CD4-positive, alpha-beta T cell treated with Interleukin-6 at 100 ng/mL for 8 hours (primary cell): ENCODE results near the gene FAM234A.
"Not testable (repeated sequence)": the region's sequence is repeated elsewhere in the genome, so short reads cannot be mapped to it uniquely, and the experiment has no call there.

Experiments used
- DNase-seq: peaks from one replicate; pipeline ENCODE4 v3.0.0-alpha.2; 2020; ENCODE audit warnings: mixed read lengths, low spot score

Gene FAM234A

DNA sequence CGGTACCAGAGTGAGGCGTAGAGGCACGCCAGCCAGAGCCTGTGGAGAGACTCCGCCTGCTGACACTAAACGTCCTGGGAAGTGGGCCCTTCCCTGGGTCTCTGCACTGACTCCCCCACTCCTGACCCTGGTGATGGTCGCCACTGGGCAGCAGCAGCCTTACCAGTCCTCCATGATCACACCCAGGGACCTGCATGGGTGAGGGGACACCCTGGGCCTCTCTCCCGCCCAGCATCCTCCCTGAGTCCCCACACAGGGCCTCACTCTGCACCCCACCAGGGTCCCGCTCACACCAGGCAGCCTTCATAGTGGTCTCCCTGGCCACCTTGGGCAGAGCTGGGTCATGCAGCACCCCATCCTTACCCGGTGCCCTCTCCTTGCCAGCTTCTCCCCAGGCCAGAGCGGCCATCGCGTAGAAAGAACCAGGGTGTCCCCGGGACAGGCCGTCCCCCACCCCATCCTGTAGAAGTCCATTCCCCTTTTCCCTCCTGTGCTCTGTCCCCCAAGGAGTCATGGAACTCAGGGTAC lies 30.4 kb downstream of the FAM234A start:
- DNase-seq = no peak

DNA sequence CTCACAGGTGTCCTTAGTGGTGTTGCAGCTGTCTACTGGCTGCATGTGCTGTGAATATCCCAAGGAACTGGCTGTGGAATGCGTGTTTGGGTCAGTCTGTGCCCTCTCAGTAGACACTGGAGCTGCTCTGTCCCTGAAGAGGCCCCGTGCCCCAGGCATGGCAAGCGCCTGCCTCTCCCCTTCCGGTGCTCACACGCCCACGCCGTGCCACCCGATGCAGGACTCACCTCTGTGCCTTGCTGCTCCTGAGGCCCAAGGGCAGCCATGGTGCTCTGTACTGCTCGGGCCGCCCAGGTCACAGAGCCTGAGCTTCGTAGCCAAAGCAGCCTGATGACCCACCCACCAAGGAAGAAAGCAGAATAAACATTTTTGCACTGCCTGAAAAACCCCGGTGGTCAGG lies 31.1 kb downstream of the FAM234A start:
- no peak for DNase-seq

DNA sequence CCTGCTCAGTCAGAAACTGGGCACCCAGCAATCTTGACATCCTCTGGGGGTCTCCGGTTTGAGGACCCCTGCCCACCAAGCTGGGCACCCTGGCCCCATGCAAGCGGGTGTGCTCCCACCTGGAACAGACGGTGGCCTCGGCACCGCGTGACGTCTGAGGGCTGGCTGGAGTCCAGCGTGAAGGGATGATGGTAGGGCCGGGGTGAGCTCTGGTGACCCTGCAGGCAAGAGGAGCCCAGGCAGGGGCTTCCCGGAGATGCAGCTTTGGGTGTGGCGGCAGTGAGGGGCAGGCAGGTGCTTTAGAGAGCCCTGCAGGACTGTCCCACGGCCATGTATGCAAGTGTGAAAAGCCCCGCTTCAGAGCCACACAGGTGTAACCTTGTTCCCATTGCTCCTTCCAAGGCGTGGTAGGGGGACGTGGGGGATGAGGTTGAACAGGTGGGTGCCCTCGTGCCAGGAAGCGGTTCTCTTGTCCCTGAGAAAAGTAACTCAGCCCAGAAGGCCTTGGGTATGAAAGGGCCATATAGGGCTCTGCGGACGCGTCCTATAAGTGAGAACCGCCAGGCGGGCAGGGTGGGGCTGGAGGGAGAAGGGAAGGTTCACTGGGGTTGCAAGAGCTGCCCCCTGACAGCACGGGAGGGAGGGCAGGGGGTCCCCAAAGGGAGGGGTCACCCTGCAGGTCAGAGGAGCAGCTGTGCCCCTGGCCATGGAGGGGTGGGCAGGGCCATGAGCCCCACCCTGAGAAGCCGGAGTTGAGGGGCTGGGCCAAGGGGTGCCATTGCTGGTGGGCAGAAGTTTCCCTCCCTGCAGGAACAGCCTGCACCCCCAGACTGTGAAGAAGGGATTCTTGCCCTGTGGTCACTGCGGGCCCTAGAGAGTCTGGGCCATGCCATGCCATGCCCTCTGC lies 31.9 kb downstream of the FAM234A start:
- DNase-seq = no peak

DNA sequence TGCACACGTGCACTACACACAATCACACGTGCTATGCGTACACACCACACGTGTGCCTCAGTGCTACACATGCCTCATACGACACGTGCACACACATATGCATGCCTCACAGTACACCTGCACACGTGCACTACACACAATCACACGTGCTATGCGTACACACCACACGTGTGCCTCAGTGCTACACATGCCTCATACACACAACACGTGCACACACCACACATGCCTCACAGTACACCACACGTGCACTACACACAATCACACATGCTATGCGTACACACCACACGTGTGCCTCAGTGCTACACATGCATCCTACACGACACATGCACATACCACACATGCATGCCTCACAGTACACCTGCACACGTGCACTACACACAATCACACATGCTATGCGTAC lies 32.9 kb downstream of the FAM234A start:
- DNase-seq = not testable (repeated sequence)

DNA sequence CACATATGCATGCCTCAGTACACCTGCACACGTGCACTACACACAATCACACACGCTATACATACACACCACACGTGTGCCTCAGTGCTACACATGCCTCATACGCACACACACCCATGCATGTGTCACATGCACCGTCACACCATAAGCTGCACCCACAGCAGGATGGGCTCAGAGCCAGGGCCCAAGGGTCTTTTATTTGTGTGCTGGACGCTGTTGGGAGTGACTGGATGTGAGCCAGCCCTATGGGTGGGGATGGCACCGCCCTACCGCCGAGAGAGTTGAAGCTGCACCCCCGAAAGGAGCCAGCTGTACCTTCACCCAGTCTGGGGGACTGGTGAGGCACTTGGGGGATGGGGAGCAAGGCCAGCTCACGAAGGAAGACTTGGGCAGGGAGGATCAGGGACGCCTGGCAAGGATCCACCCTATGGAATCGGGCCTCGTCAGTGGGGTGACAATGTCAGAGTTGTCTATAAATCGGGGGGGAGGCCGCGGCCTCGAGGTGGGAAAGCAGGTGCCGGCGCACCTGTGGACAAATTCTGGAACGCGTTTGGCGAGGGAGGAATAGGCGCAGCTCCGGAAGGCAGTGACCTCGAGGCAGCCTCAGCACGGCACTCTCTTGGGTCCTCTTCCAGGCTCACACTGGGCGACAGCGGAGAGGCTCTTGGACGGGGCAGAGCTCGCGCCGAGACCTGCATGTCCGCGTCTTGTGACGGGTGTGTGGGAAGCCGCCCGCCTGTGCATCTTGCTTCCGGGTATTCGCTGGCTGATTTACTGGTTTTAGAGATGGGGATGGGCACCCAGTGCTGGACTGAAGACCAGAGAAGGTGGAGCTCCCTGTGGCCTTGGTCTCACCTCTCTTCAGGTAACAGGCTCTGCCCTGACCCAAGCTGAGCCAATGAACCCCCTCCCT lies 33.8 kb downstream of the FAM234A start:
- no peak for DNase-seq

DNA sequence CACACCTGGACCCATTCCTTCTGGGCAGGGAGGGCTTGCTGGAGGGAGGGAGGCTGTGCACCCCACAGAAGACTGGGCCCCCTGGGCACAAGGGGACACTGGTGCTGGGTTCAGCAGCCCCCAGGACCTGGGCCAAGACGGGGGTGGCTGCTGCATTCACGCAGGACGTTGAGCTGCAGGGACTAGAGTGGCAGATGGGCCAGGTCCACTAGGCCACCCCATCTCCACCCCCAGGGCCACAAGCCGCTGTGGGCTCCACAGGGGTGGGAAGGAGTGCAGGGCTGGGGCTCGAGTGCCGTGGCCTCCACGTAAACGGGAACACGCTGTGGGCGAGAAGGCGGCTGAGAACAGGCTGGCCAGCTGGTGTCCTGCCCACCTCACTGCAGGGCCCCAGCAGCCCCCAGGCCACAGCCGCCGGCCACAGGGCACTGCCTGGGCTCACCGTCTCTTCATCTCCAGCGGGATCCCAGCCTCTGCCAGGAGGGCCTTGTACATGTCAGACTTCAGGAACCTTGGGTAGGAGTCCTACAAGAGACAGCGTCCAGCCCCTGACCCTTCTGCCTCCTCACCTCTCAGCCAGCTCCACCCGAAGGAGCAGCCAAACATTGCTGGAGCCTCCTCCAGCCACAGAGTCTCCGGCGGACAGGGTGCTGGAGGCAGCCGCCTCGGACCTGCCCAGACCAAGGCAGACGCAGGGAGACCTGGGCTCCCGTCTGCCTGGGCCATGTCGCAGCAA lies 34.6 kb downstream of the FAM234A start:
- DNase-seq = no peak

DNA sequence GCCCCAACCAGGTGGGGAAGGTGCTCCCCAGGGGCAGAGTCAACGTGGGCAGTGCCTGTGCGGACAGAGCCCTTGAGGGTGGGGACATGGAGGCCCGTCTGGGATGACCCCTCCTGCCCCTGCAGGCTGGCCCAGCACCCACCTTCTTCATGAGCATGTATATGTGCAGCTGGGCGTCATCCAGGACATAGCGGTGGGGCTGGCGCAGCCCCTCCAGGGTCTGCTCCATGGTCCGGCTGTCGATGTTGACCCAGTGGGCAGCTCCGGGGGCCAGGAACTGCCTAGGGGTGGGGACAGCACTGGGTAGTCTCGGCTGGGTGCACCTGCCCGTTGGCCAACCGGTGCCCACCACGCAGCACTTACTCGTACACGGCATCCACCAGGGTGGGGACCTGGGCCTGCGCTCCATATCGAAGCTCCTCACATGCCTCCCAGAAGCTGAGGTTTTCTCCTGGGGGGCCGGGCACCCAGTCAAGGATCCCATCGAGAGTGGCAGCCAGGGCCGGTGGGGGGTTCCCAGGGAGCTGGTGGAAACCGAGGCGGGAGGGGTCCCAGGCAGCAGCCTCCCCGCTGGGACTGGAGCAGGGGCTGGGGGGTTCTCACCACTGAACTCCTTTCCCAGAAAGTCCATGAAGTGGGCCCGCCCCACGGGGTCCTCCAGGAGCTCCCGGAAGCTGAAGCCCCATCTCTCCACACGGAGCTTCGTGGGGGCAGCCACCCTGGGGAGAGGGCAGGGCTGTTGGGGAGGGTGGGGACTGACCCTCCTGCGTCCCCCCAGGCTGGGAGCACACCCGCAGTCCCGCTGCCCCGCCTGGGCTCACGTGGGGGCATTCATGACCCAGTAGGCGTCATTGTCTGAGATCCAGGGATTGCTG lies 36.0 kb downstream of the FAM234A start:
- DNase-seq = no peak

DNA sequence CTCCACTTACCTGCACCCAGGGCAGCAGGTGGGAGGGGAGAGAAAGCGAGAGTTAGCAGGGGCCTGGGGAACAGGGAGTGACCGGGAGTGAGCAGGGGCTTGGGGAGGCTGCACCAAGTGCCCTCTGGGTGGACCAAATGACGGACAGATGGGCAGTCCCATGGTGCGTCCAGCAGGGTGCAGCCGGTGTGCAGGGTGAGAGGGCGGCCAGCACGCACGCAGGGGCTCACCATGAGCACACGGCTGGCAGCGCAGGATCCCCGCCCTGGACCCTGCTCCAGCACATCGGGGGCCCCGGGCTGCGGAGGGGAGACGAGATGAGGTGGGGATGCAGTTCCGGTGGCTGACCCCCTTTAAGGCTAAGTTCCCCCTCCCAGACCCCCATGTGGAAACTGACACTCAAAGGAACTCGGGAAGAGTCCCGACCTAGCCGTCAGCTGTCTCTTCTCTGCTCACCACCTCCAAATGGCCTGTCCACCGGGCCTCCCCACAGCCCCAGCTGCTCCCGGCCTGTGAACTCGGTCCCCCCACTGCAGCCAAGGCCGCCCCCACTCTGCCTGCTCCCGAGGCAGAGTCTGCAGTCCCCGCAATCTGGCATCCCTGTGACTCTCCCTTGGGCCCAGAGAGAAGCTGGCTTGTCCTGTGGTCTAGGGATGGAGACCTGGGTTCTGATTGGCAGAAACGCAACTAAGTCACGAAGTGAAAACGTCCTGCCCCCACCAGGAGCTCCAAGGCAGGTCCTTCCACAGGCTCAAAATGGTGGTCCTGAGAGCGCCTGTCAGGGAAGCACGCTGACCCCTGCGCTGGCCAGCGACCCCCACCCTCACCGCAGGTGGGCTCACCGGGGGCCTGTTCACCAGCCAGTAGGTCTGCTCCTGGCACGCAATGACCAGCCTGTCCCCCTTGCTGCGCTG lies 38.3 kb downstream of the FAM234A start:
- DNase-seq = no peak

DNA sequence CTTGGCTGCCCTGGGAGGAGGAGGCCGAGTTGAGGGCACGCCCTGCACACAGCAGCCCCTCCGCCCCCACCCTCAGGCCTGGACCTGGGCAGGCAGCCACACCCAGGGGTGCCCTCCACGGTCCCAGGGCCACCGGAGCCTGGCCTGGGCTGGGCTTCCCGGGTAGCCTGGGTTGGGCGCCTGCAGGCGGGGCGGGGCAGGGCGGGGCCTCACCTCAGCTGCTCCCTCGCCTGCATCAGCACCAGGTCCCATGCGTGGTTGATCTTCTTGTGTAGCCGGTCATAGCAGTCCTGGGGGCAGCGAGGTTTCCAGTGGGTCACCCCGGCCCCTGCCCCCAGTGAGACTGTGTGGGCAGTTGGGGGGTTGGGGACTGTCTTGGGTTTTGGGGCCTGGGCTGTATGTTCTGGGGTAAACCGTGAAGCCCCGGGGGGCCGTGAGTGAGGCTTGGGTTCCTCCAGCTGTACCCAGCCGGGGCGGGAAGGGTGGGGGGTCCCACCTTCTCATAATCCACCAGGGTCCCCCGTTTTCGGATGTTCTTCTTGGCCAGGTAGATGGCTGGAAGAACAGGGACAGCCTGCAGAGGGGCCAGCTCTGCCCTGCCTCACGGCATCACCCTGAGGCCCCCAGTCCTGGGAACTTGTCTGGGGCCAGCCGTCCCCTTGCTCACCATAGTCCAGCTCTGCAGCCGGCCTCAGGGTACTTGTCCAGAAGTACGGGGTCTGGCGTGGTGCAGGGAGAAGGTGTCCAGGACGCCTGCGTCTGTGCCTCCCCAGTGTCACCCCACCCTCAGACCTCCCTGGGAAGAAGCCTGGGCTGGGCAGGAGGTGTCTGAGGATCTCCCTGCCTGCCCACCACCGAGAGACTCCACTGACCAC lies 39.2 kb downstream of the FAM234A start:
- no peak for DNase-seq

DNA sequence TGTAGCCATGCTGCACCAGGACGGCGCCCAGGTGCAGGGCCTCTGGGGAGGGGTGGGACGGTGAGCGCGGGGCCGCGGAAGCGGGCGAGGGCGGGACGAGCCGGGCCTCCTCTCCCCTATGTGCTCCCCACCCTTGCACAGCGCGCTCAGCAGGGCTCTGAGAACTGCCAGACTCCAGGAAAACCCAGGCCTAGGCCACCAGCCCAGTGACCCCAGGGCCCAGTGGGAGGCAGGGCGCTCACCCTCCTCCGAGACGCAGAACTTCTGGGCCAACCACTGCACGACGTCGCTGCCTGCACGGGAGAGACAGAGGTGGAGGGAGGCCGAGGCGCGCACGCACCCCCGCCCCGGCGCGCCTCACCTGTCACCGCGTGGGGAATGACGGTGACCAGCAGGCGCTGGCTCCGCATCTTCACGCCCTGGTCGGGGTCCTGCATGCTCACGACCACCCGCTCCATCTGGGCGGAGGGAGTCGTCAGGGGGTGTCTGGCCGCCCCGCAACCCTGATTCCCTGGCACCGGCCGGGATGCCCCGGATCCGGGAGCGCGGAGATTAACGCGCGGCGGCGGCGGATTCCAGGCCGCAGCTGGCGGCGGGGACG lies 40.5 kb downstream of the FAM234A start:
- no peak for DNase-seq

DNA sequence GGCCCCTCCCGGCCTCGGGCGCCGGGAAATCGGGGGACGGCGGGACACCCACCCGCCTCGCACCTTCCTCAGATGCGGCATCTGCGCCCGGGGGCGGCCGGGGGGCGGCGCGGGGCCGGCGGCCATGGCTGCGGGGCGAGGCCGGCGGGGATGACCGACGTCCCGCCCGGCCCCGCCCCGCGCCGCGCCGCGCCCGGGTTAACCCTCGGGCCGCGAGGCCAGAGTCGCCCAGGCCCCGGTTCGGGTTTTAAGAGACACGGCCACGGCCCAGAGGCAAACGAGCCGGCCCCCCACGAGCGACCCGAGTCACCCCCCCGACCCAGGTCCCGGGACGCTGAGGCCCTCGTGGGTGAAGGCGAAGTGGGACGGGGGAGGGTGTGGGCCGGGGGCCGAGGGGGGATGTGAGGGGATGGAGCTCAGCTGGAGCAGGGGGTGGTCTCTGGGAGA lies 41.2 kb downstream of the FAM234A start, which contains the start of gene RGS11:
TSS of gene RGS11 (minus strand) at position 159 of the 447 bp plus-strand sequence. CDS start at position 126, 33 bp downstream.
- DNase-seq = no peak

DNA sequence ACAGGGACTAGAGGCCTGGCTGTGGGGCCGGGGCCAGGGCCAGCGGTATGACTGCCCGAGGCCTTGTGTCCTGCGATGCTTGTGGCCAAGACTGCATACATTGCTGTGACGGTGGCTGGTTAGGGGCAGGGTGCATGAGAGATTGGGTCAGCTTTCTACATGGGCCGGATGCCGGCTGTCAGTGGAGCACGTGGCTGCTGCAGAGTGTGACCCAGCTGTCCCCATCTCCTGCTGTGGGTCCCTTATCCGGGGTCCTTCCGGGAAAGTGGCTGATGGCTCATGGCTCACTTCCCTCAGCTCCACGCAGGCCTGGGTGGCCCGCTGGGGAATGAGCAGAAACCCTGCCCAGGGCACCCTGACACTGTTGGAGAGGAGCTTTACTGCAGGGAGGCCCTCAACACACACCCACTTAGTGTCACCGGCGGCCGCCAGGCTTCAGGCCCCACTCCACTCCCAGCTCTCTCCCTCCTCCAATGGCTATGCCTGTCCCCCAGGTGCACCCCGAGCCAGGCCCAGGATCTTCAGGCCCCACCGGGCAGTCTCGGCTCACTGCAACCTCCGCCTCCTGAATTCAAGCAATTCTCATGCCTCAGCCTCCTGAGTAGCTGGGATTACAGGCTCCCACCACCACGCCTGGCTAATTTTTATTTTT lies 41.9 kb downstream of the FAM234A start:
- no peak for DNase-seq

DNA sequence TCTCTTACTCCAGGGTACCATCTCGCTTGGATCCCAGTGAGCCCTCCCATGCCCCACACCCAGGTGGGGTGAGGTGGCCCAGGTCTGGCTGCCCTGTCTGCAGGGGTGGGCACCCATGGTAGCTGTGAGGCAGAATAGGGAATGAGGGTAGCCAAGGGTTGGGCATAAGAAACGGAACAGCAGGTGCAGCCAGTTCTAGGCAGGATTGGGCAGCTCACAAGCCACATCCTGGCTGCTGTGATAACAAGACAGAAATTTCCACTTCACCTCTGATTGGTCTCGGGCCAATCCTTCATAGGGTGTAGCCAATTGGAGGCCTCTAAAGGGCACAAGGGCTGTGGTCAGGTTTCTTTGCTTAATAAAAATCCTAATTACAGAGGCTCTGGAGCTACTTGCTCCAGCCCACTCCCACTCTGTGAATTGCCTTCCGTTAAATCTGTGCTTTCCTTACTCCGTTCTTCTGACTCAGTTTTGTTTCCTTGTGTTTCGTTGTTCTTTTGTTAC lies 44.3 kb downstream of the FAM234A start:
- peak; percentile 31 for DNase-seq

DNA sequence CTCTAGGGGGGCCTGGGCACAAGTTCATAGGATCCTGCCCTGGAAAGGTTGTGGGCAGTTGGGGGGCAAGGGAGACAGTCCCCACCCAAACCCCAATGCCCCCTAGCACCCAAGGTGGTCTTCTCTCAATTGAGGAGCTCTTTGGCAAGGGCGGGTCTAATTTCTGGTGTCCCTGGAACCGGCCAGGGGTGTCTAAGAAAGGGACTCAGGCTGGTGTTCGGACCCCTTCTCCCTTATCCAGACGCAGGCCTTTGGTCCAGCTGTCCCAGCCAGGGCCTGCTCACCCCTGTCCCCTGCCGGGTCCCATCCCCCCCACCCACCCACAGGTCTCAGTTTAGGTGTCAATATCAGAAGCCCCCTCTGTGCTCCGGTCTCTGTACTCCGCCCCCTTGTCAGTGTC lies 44.9 kb downstream of the FAM234A start:
- no peak for DNase-seq

DNA sequence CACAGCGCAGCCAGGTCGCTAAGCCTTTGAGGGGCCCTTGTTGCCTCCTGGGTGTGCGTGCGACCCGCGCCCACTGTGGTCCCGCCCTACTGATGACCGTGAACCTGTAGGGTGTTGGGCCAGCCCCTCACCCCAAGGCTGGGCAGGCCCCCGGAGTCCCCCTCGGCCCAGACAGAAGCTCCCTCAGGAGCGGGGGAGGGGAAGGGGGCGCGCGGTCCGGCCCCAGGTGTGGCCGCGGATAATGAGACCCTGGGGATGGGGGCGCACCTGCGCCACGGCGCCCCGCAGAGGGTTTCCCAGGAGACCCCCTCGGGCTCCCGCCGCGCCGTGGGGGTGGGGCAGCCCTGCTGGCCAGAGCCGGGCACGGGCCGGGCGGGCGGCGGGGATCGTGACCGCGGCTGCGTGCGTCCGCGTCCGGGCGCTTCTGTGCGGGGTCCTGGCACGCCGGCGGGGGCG lies 45.4 kb downstream of the FAM234A start:
- no peak for DNase-seq

DNA sequence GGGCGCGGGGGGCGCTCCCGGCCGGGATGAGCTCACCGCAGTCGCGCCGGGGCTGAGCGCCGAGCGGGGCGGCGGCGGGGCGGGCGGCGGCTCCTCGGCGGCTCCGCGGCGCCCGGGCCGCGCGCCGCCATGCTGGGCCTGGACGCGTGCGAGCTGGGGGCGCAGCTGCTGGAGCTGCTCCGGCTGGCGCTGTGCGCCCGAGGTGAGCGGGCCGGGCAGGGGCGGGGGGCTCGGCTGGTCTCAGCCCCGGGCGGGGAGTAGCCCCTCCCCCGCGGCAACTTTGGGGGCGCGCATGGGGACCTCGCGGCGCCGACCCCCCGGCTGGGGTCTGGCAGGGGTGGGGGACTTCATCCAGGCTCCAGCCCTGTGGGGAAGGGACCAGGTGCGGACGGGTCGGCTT lies 45.9 kb downstream of the FAM234A start, which contains the start of gene ARHGDIG:
TSS of gene ARHGDIG (plus strand) at position 40 of the 400 bp plus-strand sequence. CDS start at position 130, 90 bp downstream.
- DNase-seq = no peak

DNA sequence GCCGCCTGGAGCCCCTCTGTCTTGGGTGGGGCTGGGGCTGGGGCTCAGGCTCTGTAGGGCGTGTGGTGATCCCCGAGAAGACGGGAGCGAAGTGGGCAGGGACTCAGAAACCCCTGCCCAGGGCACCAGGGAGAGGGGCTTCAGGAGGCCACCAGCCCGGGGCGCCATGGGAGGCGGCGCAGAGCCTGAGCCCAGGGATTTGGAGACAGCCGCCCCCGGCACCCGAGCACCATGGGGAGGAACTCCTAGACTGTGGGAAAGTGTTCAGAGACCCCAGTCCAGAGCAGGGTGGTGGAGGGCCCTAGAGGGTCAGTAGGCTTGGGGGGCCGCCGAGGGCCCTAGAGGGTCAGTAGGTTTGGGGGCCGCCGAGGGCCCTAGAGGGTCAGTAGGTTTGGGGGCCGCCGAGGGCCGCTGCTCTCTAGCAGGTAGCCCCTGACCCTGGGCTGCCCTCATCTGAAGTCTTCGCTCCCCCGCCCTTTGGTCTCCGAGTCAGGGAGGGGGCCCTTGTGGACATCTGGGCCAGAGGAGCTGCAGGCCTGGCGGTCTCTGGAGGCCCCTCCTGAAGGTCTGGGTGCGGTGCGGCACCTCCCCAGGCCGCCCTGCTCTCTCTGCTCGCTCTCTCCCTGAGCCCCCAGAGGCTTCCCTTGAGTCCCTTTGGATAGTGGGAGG lies 46.5 kb downstream of the FAM234A start:
- DNase-seq = no peak
